Measurements from ENCODE around the gene NAA60. TPM values are rescaled to one million over a fixed set of nuclear protein-coding genes. Genes with fewer than 3 reads are reported as not detected.

NAA60 gene
- total RNA-seq, 1 experiment from 2014 or later: 57.5 TPM

DNA sequence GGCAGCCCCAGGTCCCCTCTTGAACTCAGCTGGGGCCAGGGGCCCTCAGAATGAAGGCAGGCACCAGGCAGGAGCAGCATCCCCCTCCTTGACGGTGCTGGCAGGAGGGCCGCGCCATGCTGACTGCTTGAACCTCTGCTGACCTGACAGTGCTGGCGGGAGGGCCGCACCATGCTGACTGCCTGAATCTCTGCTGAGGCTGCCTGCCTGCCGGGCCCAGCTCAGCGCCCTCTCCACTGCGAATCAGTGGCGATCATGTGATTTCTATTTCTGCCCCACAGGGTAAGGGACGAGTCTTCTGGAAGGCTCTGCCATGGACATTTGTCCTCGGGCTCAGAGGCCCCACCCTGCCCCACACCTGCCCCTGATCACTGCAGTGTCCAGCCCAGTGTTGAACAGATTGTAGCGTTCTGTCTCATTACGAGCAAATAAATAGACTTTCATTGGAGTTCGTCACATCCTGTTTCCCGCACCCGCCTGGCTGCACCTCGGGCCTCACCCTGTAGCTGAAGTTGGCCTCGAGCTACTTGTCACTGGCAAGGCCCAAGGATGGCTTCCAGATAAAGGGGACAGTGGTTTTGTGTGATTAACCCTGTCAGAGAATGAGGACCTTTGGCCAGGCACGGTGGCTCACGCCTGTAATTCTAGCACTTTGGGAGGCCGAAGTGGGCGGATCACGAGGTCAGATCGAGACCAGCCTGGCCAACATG is 43.2 kb downstream of the NAA60 start:
- DNase-seq: no peak

DNA sequence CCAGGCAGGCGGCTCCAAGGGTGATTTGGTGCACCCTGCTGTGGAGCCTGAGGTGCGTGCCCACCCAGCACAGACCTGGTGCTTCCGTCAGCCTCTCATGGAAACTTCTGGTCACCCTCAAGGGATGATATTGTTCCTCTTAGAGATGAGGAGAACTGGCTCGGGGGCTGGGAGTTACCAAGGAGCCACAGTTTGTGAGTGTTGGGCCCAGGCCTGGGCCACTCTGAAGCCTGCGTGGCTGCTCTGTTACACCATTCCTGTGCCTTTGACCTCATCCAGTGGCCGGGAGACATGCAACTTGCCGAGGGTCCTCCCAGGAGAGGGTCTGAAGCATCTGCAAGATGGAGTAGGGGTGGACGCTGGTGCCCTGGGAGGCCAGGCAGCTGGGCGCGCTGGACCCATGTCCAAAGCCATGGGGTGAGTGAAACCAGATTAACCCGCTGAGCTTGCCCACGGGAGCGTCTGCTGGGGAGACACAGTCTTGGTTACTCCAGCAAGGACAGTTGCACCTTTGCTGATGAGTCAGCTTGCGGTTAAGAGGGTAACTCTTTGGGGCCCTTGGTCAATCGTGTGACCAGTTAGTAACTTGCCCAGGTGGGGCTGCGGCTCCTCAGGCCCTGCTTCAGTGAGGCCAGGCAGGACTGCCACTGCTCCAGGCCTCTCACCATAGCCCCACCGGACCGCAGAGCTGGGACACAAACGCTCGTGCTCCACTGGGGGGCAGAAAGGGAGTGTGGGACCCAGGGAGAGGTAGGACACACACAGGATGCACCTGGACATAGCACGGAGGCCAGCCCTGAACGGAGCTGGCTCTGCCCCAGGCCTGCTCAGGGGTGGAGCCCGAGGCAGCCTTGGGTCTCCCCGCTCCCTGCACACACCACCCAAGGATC is 44.3 kb downstream of the NAA60 start:
- intact Hi-C loops (cut with micrococcal nuclease; ENCODE audit: unreplicated experiment): no loop called here
- H3K9me2 ChIP-seq (ENCODE audit: insufficient read depth): no peaks in the 10 kb centered on the region
- DNase-seq: peak; percentile 84 to 87
- POLR2A ChIA-PET (ENCODE audit: unreplicated experiment): interaction anchor here (0.5 kb wide), 1 partner anchor 1252 kb away, joined by 3 read pairs; no protein-coding TSS in a partner anchor
- no peak for TF ChIP-seq EZH2 (IDR thresholded peaks at IDR 0.05; ENCODE audit: low read depth)
- TF ChIP-seq, protein P1, sequence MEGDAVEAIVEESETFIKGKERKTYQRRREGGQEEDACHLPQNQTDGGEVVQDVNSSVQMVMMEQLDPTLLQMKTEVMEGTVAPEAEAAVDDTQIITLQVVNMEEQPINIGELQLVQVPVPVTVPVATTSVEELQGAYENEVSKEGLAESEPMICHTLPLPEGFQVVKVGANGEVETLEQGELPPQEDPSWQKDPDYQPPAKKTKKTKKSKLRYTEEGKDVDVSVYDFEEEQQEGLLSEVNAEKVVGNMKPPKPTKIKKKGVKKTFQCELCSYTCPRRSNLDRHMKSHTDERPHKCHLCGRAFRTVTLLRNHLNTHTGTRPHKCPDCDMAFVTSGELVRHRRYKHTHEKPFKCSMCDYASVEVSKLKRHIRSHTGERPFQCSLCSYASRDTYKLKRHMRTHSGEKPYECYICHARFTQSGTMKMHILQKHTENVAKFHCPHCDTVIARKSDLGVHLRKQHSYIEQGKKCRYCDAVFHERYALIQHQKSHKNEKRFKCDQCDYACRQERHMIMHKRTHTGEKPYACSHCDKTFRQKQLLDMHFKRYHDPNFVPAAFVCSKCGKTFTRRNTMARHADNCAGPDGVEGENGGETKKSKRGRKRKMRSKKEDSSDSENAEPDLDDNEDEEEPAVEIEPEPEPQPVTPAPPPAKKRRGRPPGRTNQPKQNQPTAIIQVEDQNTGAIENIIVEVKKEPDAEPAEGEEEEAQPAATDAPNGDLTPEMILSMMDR (conservative IDR thresholded peaks at IDR 0.05): no peak
- peaks cover 7% of the 10 kb centered on the region; the same call in 1 of the 2 replicates for H3K36me3 ChIP-seq (ENCODE audit: low read depth)
- peak overlapping the region; percentile 66 for H3K27ac ChIP-seq
- H3K4me3 ChIP-seq: no peak overlapping the region
- CTCF ChIA-PET: no interaction called here
- H2AFZ ChIP-seq: no peak overlapping the region
- no peaks in the 10 kb centered on the region for H3K79me2 ChIP-seq (ENCODE audit: low read depth)
- peak overlapping the region; percentile 30 for H3K4me2 ChIP-seq
- no peaks in the 10 kb centered on the region for H3K9me3 ChIP-seq (ENCODE audit: insufficient read depth, low read depth)
- H4K20me1 ChIP-seq (ENCODE audit: insufficient read depth): no peaks in the 10 kb centered on the region; the same call in 1 of the 2 replicates
- no peaks in the 10 kb centered on the region for H3K27me3 ChIP-seq (ENCODE audit: insufficient read depth, low read depth)
- peaks cover 16% of the 10 kb centered on the region; the same call in 1 of the 2 replicates for H3F3A ChIP-seq (ENCODE audit: insufficient read depth, low read depth)
- H3K4me1 ChIP-seq (replicated peaks; ENCODE audit: insufficient read depth): peaks cover 13% of the 10 kb centered on the region
- BruUV-seq (replicated peaks): no TSS peak

More for the DNA sequence above, 43.2 kb downstream of the NAA60 start:
- no peaks in the 10 kb centered on the region; the same call in 1 of the 2 replicates for H4K20me1 ChIP-seq (ENCODE audit: insufficient read depth)
- intact Hi-C loops (cut with micrococcal nuclease; ENCODE audit: unreplicated experiment): no loop called here
- no peaks in the 10 kb centered on the region for H3K27me3 ChIP-seq (ENCODE audit: insufficient read depth, low read depth)
- H3K9me2 ChIP-seq (ENCODE audit: insufficient read depth): no peaks in the 10 kb centered on the region
- ChIA-PET POLR2A (ENCODE audit: unreplicated experiment) (interaction anchor here (0.5 kb wide), 1 partner anchor 398 kb away, joined by 4 read pairs; no protein-coding TSS in a partner anchor), CTCF (interaction anchor here (0.6 kb wide), 1 partner anchor 157 kb away, joined by 3 read pairs; no protein-coding TSS in a partner anchor)
- peaks cover 13% of the 10 kb centered on the region for H3K4me1 ChIP-seq (replicated peaks; ENCODE audit: insufficient read depth)
- no peak overlapping the region for H2AFZ ChIP-seq
- peaks cover 9% of the 10 kb centered on the region; the same call in 1 of the 2 replicates for H3K36me3 ChIP-seq (ENCODE audit: low read depth)
- H3K4me3 ChIP-seq: no peak overlapping the region
- H3F3A ChIP-seq (ENCODE audit: insufficient read depth, low read depth): peaks cover 16% of the 10 kb centered on the region; the same call in 1 of the 2 replicates
- H3K79me2 ChIP-seq (ENCODE audit: low read depth): no peaks in the 10 kb centered on the region
- H3K27ac ChIP-seq: no peak overlapping the region
- H3K9me3 ChIP-seq (ENCODE audit: insufficient read depth, low read depth): no peaks in the 10 kb centered on the region
- TF ChIP-seq EZH2 (IDR thresholded peaks at IDR 0.05; ENCODE audit: low read depth): no peak
- TF ChIP-seq, protein P1 (conservative IDR thresholded peaks at IDR 0.05): no peak
- H3K4me2 ChIP-seq: no peak overlapping the region
- no TSS peak for BruUV-seq (replicated peaks)

DNA sequence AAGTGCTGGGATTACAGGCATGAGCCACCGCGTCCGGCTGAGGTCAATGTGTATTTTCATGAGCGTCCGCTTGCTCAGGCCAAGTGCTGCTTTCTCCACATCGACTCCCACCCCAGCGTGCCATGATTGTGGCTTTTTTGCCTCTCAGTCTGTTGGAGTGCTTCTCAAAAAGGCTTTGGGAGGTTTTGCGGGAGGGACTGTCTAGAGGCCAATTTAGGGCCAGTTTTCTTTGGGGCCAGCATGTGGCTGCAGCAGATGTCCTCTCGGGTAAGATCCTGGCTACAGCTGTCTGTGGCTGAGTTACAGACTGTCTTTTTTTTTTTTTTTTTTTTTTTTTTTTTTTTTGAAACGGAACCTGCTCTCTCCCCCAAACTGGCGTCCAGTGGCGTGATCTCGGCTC is 45.3 kb downstream of the NAA60 start:
- H3K79me2 ChIP-seq (ENCODE audit: low read depth): no peaks in the 10 kb centered on the region
- H3K4me2 ChIP-seq: no peak overlapping the region
- no peaks in the 10 kb centered on the region for H3K36me3 ChIP-seq (ENCODE audit: low read depth)
- peaks cover 16% of the 10 kb centered on the region; the same call in 1 of the 2 replicates for H3F3A ChIP-seq (ENCODE audit: insufficient read depth, low read depth)
- DNase-seq: no peak
- no TSS peak for BruUV-seq (replicated peaks)
- no peaks in the 10 kb centered on the region for H3K27me3 ChIP-seq (ENCODE audit: insufficient read depth, low read depth)
- no peaks in the 10 kb centered on the region for H3K9me3 ChIP-seq (ENCODE audit: insufficient read depth, low read depth)
- H4K20me1 ChIP-seq (ENCODE audit: insufficient read depth): no peaks in the 10 kb centered on the region; the same call in 1 of the 2 replicates
- TF ChIP-seq, protein P1 (conservative IDR thresholded peaks at IDR 0.05): no peak
- TF ChIP-seq EZH2 (IDR thresholded peaks at IDR 0.05; ENCODE audit: low read depth): no peak
- H2AFZ ChIP-seq: no peak overlapping the region
- ChIA-PET CTCF (no interaction called here), POLR2A (ENCODE audit: unreplicated experiment) (interaction anchor here (0.6 kb wide), 1 partner anchor 461 kb away, joined by 10 read pairs; no protein-coding TSS in a partner anchor)
- H3K4me1 ChIP-seq (replicated peaks; ENCODE audit: insufficient read depth): peaks cover 13% of the 10 kb centered on the region
- H3K9me2 ChIP-seq (ENCODE audit: insufficient read depth): no peaks in the 10 kb centered on the region
- H3K27ac ChIP-seq: no peak overlapping the region
- H3K4me3 ChIP-seq: no peak overlapping the region
- intact Hi-C loops (cut with micrococcal nuclease; ENCODE audit: unreplicated experiment): no loop called here

Measured in PC-9 (cell line).